Dermis microvascular lymphatic vessel endothelial cell (primary cell): ENCODE results near the gene TBC1D1. TPM values are rescaled to one million over a fixed set of nuclear protein-coding genes. Genes with fewer than 3 reads are reported as not detected.
A peak's percentile ranks its signal among the peaks of the same experiment; 100 is the strongest.

Experiments
- DNase-seq, 2 donors: peaks; one replicate each; pipeline versions ENCODE4 v3.0.0 to v3.0.0-alpha.2; 2010; ENCODE audit warnings: low read depth in 2 of 2
- total RNA-seq: library from RNA; depleted of rRNA; stranded (reverse); fragments of >200 nt; gene quantifications from 2 replicates; pipeline ENCODE4 v1.2.1, GENCODE V29; 2014

Gene TBC1D1
- total RNA-seq, 1 donor from 2014 or later: 94.7 TPM

DNA sequence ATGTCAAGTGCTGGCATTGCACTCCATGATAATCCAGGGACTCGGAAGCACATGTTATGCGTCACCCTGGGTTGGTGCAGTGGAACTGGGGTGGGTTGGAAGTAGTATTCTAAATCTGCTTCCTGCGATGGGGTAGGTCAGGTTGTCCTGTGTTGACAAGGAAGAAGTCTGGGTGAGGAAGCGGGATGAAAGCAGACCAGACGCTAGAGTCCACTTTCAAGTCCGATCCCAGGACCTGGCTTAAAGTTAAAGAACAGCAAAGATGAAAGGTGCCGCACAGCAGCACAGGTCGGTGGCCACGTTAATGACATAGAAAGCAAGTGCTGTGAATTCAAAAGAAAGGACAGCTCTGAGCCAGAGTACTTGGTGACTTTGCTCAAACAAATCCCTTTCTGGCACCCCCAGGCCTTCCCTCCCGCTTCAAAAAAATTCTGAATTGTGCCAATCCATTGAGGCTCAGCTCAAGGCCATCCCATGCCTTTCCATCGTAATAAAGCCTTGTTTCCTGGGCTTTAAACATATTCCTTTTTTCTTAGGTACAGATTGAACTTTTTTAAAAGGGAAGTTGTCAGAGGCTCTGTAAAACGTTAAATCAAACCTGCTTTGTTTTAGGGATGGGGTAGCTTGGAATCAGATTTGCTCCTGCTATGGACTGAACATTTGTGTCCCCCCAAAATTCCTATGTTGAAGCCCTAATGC is 187.1 kb downstream of the TBC1D1 start:
- no peak for DNase-seq

DNA sequence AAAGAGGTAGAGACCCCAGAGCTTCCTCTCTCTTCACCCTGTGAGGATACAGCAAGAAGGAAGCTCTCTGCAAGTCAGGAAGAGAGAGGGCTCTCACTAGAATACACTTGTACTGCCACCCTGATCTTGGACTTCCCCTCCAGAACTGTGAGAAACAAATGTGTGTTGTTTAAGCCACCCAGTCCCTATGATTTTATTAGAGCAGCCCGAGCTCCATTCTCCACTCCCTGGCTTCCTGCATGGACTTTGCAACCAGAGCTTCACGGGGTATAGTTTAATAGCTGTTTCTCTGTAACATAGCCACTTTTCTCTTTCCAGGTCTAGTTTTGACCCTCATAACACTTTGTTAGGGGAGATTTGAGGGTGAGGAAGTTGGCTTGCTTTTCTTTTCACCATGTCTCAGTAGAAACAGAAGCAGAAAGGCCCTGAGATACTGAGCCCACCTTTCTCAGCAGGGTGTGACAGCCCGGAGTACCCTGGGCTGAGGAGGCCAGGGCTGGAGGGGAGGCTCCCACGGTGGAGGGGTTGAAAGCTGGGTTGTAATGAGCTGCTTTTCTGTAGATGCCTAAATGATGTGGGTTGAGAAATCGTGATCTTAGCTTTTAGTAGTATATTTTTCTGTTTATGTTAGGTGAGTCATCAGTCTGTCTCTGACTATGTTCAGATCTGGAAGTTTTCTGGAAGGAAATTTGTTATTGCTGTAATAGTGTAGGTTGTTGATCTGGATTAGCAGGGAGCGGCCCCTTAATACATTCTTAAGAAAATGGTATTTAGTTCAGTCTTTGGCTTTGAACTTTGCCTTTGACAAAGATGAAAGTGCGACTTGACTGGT is 187.9 kb downstream of the TBC1D1 start:
- peak in 1 of 2 donors; percentile 82 for DNase-seq

DNA sequence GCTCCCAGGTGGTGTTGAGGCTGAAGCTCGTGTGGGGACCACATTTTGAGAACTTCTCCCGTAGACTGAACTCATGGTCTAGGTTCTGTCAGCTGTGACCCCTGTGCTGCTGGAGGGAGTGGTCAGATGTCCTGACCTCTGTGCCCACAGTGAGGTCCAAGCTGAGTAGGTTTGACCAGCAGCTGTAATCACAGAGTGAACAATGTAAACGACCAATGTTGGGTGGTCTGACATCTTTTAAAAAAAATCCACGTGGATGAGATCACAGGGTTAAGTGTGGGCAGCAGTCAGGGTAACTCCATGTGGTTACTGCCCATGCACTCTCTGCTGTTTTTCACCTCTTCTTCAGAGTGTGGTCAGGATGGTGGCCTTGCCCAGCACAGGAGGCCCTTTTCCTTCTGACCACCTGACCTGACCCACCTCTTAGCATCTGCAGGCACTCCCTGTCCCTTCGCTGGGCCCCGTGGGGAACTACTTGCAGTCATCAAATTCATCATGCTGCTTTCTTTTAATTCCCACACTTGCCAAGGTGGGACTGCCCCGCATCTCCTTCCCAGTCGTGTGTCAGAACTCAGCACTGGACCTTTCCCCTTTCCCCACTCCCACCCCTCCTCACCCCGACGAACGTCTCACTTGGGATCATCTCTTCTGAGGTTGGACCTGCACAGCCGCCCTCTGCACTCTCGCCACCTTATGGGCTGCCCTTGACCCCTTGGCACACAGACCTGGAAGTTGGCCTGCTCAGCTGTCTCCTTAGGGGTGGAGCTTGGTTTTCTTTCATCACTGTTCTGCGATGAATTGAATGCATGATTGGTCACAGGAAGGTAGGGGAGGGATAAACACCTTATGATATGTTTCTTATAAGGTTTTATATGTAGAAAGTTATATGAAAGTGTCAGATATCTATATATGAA is 189.4 kb downstream of the TBC1D1 start:
- DNase-seq: no peak

- DNase-seq: no peak
Observed at GRCh38 chr4:38082021-38082420, 191.1 kb downstream of the TBC1D1 start.

- peak in 1 of 2 donors; percentile 65 for DNase-seq
Observed at GRCh38 chr4:38082424-38083385, 191.8 kb downstream of the TBC1D1 start.

DNA sequence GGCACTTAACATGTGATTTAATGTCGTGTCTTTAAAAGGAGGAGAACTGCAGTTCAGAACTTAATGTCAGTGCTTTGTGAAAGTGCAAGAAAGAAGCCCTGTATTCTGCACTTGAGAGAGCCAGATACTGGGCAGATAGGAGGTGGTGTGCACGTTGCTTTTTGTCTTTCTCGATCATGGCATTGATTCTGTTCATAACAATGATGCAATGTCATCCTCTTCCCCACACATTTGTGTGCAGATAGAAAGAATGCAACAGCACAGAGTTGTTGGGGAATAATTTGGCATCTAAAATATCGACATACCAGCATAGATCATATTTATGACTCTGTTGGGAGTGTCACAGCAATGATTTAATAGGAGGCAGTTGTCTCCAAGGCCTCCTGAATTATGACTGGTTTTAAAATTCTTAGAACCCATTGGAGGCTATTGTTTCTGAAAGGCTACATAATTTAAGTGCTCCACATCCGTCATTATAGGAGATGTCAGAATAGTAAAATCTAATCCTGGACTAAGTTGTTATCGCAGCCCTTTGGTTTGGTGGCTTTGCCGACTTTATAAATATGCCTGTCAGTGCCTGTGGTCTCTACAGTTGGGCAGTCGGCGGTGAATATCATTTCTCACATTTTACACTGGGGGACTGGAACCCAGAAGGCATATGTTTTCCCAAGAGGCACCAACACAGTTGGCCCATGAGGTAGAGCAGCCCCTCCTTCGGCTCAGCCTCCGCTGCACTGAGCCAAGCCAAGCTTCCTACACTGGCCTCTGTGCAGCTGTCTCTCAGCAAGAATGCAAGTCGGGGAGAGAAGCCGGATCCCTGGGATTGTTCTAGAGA is 194.2 kb downstream of the TBC1D1 start:
- DNase-seq: no peak

GRCh38 chr4:38085751-38086150 is 194.9 kb downstream of the TBC1D1 start:
- no peak for DNase-seq

DNA sequence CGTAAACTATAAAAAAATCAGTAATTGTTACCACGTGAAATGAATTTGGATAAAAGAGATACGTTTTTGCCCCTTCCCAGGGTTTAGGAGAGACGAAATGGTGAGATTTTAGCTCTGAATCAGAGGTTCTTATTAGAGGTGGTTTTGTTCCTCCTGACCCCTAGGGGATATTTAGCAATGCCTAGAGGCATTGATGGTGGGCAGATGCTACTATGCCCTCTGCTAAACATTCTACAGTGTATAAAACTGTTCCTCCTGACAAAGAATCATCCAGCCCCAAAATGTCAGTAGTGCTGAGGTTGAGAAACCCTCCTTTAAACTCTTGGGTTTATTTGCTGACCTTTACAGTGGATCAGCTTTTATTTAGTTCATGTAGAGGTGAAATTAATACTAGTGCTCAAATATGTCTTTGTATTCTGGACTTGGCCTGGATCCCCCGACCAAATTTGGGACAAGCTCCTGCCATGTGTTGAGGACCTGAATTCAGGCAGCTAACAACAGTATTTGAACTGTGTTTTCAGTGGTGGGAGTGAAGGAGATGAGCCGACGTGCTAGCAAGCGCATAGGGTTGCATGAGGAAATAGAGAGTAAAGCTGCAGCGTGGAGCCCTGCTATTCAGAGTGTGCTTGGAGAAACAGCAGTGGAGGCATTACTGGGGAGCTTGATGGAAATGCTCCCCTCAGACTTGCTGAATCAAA is 195.4 kb downstream of the TBC1D1 start:
- DNase-seq: no peak

DNA sequence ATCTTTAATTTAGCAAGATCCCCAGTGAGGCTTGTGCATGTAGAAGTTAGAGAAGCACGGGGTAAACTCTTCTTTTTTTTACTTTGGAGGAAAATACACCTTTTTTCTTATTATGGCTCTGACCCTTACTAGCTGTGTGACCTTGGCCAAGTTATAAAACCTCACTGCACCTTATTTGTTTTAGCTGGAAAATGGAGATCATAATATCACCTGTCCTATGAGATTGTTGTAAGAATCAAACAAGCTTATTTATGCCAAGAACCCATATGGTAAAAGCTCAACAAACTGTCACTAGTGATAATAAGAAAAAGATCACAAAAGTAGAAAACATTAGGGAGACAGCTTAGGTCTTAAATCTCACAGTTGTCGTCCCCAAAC is 196.0 kb downstream of the TBC1D1 start:
- DNase-seq: no peak

- no peak for DNase-seq
Observed at GRCh38 chr4:38088321-38088720, 197.4 kb downstream of the TBC1D1 start.

DNA sequence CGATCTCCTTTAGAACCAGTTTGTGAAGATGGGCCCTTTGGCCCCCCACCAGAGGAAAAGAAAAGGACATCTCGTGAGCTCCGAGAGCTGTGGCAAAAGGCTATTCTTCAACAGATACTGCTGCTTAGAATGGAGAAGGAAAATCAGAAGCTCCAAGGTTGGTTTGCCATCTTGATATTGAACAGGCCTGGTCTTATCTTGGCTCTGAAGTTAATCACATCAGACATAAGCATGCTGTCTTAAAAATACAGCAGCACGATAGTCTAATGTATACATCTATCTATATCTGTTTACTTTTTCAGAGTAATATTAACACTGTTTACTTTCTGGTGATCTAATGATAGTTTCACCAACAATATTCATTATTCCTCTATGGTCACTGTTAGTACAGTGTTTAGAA is 199.1 kb downstream of the TBC1D1 start:
- no peak for DNase-seq

GRCh38 chr4:38090455-38091246 is 199.8 kb downstream of the TBC1D1 start:
- no peak for DNase-seq

DNA sequence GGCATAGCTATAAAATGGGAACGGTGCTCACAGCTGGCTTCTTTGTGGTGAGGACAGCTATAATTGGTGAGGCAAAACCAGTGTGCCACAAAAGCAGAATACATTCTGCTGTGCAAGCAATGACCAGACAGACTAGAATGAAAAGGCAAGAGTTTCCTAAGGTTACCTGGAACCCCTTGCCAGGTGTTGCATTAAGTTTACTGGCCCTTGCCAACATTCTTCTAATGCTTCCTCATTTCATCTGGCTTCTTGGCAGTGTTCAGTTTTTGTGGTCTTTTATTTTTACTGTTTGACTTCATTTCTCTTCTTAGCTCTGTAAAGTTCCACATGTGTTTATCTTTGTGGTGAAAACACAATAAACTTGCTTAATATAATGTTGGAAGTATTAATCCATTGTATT is 200.8 kb downstream of the TBC1D1 start:
- DNase-seq: no peak

DNA sequence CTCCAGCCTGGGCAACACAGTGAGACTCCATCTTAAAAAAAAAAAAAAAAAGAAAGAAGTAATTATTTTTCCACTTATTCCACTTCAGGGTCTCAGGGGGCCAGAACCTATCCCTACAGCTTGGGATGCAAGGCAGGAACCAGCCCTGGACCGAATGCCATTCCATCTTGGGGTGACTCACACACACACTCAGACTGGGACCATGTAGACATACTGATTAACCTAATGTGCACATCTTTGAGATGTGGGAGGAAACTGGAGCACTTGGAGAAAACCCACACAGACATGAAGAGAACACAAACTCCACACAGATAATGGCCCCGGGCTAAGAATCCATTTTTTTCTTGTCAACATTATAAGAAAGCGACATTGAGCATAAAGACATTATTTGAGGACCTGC is 201.8 kb downstream of the TBC1D1 start:
- no peak for DNase-seq

GRCh38 chr4:38094419-38094818 is 203.5 kb downstream of the TBC1D1 start:
- DNase-seq: no peak

GRCh38 chr4:38095691-38096090 is 204.8 kb downstream of the TBC1D1 start:
- DNase-seq: no peak

- no peak for DNase-seq
Observed at GRCh38 chr4:38097818-38098217, 206.9 kb downstream of the TBC1D1 start.

GRCh38 chr4:38099020-38099600 is 208.2 kb downstream of the TBC1D1 start:
- peak; percentile 74 to 82 for DNase-seq
